GM18519 (cell line): ENCODE data around the gene ADSS1.

Experiments used
- ATAC-seq: cut with Tn5 transposase; IDR thresholded peaks from one replicate; pipeline ENCODE4 v1.9.1; 2021; ENCODE audit warnings: mild to moderate bottlenecking, moderate library complexity; ENCODE audit not compliant: unreplicated experiment, low FRiP score

The ADSS1 gene

DNA sequence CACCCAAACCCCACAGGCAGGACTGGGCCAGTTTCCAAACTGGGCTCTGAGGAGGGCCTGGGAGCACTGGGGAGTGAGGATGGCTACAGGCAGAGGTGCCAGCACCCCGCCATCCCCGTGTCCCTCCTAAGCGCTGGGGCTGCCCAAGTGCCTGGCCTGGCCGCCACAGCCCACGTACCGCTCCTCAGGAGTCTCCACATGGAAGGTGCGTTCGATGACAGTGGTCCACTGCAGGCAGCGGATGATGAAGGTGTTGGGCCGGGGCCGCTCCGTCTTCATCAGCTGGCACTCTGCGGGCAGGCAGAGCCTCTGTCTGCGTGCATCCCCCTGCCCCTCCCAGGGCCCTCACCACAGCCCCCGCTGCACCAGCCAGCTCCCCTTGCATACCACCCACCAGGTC is 52.5 kb downstream of the ADSS1 start:
- ATAC-seq = no peak

GRCh38 chr14:104776961-104777807 is 53.2 kb downstream of the ADSS1 start:
- no peak for ATAC-seq

DNA sequence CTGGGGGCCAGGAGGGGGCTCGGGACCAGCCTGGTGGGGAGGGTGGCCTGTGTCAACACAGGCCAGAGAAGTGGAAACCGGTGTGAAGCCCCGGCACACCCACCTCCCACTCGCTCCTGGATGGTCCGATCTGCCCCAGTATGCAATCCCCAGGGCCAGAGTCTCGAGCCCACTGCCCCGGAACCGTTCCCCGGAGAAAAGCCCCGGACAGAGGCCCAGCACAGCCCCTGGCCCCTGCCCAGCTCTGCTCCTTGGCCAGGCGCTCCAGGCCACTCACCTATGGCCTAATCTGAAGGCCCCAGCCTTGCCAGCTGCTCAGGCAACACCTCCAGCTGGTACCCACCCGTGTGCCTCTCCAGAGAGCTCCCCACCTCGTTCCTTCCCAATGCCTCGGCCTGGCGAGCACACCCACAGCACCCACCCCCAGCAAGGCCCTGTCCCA is 53.8 kb downstream of the ADSS1 start:
- ATAC-seq = no peak

DNA sequence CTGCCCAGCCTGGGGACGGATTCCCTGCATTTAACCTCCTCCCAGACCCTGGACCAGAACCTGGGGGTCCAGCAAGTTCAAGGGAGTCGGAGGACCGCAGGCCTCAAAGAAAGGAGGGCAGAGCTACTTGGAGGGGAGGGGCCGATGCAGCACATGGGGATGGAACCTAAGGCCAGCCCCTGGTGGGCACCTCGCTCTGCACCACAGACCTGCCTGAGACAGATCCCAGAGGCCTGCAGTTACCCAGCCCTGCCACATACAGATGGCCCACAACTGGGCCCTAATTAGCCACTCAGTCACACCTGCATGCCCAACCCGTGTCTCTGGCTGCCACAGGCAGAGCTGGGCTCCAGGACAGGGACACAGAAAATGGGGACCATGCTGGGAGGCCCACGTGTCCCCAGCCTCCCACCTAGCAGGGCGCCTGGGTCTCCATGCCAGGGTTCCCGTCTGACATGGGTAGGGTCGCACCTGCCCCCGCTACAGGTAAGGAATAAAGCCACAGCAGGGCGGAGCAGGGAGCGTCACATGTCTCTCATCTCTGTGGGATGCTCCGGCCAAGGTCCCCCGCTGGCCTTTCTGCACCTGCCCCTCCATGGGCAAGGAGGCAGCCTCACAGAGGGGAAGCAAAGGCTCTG is 54.8 kb downstream of the ADSS1 start:
- ATAC-seq = no peak

- no peak for ATAC-seq
Measured at GRCh38 chr14:104779776-104780512, 55.9 kb downstream of the ADSS1 start.

- ATAC-seq = no peak
Measured at GRCh38 chr14:104780513-104781030, 56.5 kb downstream of the ADSS1 start.

DNA sequence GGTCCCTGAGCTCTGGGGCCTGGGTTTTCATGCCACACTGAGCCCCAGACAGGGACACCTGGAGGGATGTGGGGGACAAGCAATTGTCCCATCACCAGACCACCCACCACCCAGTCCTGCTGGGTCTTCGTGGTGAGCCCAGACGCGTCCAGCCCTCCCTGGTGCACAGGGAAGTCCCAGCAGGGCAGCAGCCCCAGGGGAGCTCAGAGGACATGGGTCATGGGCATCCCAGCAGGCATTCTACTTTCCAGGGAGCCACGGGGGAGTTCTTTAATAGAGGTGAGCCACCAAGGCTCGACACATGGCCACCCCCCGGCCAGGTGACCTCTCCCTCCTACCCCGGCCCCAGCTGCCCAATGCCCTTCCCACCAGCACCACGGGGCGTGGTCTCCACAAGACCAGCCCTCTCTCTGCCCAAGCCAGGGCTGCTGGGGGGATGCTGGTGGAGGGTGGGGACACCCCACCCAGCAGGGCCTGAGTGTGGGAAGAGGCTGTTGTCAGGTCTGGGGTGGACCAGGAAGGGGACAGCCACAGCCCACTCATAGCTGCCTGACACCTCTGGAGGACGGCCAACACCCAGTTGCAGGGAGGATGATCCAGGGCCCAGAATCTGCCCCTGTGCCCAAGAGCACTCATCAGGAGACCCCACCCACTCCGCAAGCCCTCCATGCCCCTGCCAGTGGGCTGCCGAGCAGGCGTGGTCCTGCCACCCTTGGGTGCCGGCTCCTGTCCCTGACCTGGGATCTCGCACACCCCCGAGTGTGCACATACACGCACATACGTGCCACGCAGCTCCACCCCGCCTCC is 57.4 kb downstream of the ADSS1 start:
- ATAC-seq = no peak

GRCh38 chr14:104782086-104782807 is 58.2 kb downstream of the ADSS1 start:
- no peak for ATAC-seq

GRCh38 chr14:104782808-104783139 is 58.7 kb downstream of the ADSS1 start:
- no peak for ATAC-seq

DNA sequence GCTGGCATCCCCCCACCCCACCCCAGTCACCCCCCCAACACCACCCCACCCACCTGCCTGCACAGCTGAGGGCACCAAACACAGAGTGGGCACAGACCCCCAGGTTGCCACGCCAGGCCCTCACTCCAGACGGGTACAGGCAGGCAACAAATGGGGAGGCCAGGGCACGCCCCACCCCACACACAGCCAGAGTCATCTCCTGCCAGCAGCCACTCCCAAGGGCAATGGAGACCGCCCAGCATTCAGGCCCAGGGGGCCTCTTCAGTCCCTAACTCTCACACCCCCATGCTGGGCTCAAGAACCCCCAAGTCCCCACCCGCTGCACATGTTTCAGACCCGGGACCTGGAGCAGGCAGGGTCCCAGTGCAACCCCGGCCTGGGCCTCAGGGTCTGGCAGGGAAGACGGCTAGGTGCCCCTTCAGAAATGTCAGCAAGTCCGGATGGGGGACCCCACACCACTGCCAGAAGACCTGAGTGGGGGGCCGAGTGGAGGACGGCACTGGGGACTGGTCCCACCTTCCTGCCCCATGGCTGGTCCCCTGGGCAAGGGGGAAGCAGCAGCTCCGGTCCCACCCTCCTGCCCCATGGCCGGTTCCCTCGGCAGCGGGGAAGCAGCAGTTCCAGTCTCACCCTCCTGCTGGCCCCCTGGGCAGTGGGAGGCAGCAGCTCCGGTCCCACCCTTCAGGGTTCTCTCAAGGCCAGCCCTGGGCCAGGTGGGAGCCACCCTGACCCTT is 59.6 kb downstream of the ADSS1 start:
- ATAC-seq = no peak

GRCh38 chr14:104784218-104784568 is 60.2 kb downstream of the ADSS1 start:
- ATAC-seq = no peak

DNA sequence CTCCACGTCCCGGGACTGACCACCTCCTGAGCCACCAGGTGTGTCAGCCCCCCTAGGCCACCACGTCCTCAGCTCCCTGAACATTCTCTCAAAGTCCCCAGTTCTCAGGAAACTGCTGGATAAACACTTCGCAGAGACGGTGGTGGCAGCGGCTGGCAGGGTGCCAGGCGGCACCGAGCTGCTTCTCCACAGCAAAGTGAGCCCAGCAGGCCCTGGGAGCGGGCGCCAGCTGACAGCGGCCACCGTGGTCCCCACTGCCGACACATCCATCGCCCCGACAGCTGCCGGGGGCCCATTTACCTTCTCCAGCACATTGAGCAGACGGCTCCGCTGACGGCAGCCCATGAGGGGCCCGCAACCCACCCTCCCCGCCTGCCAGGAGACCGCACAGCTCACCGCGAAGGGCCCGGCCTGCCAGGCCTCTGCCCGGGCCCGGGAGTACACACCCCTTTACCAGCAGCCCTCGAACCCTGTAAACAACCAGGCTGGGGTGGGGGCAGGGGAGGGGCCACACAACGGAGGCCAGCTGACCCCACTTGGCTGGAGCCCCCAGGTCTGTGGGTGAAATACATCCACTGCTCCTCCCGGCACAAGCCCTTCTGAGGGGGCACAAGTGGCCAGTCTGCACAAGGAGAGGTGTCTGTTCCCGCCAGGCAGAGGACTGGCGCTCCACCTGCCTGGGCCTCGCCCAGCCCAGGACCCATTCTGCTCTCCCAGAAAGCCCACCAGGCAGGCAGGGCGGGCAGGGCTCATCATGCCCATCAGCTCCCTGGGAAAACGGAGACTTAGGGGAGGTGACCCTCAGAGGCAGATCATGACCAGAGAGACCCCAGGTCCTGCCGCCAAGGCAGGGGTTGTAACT is 61.0 kb downstream of the ADSS1 start:
- no peak for ATAC-seq

DNA sequence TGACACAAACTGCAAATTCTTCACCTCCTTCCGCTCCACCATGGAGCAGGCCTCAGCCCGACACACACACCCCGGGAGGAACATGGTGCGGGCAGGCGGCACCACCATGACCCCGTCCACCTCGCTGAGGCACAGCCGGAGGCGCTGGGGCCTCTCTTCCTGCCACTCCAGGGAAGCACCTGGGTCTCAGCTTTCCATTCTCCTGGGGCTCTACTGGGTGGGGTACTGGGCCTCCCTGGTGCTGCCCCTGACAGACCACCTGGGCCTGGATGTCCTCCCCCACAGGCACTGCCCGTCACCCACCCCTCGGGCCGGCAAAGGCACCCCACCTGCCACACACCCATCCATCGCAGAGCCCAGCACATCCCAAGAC is 61.7 kb downstream of the ADSS1 start:
- ATAC-seq = no peak

- no peak for ATAC-seq
Measured at GRCh38 chr14:104786091-104786586, 62.1 kb downstream of the ADSS1 start.

DNA sequence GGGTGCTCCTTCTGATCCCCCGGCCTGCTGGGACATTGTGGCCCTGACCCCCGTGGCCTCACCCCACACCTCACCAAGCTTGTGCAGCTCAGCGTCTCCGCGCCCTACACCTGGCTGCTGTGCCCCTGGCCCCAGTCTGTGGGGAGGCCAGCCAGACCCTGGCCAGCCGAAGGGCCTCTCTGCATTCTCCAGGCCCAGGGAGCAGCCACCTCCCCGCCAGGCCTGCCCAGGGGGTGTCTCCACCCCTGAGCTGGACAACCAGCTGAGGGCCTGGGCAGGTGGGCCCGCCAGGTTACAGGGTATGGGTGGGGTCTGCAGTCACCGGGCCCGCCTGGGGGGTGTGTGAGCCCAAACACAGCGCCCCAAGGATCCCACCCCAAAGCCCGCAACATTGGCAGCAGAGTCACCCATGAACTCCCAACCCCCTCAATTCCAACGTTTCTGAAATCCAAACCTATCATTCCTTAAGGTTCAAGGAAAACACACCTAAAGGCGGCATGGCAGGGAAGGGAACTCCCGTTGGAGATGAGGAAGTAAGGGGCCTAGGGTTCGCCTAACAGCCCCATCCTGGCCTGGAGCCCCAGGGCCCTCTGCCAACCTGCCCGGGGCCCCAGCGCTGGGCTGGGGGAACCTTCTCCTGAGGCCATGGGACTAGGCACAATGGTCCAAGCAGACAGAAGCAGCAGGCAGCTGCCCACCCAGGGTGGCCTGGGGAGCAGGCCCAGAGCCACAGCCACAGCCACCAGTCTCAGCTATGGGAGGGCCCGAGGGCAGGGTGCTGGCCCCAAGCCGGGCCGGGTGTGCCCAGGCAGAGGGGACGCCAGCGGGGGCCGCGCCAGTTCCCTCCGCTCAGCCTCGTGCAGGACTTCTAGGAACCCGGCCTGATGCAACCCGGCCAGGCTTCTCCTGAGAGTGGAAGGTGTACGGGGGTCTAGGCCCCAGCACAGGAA is 63.0 kb downstream of the ADSS1 start:
- ATAC-seq = no peak

- no peak for ATAC-seq
Measured at GRCh38 chr14:104787736-104788135, 63.7 kb downstream of the ADSS1 start.
